Right ventricle myocardium superior (tissue), 1 donor: ENCODE measurements around the gene CDK17. TPM values are rescaled to one million over a fixed set of nuclear protein-coding genes. Genes with fewer than 3 reads are reported as not detected.
"Not testable (repeated sequence)": the region's sequence is repeated elsewhere in the genome, so short reads cannot be mapped to it uniquely, and the experiment has no call there.

Experiments
- ATAC-seq: fragments of 200-7000 bp; cut with Tn5 transposase; one replicate; pipeline ENCODE4 v1.9.1; 2020; ENCODE audit warnings: mild to moderate bottlenecking; ENCODE audit not compliant: poor library complexity
- DNase-seq: peaks from one replicate; pipeline ENCODE4 v3.0.0-alpha.2; 2020
- intact Hi-C: fragments of 100-400 bp; cut with DNase I; formaldehyde crosslinking; loops from one replicate; pipeline ENCODE4 v1.11.2; 2022
- total RNA-seq: library from RNA; stranded (reverse); fragmentation: NEBNext Ultra II Directional; extraction: Animal tissue kit (Norgen Biotek cat#: 25700); gene quantifications from one replicate; pipeline ENCODE4 v1.2.1, GENCODE V29; 2021
- donor health status: DM: no; HTN: yes; CAD: no; lungs with severe emphysema.

CDK17 gene
- total RNA-seq, 1 donor from 2014 or later: 15.6 TPM

DNA sequence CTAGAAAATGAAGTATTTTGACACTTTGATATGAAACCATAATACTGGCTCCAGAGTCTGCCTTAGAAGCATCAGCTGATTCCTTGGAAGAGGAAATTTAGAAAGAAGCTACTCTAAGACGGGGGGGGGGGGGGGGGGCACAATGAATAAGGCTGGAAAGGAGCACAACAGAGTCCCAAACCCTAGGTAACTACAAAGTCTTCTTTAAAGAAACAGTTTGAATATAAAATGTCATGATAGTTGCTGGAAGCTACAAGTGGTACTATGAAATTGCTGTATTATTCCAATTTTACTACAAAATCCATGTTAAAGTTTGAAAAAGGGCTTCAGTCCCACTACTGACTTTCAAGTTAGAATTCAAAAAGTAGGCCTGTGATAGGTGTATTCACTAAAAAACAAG, 31.6 kb downstream of the CDK17 start:
- no peak for ATAC-seq
- intact Hi-C loops: no loop called here
- no peak for DNase-seq

DNA sequence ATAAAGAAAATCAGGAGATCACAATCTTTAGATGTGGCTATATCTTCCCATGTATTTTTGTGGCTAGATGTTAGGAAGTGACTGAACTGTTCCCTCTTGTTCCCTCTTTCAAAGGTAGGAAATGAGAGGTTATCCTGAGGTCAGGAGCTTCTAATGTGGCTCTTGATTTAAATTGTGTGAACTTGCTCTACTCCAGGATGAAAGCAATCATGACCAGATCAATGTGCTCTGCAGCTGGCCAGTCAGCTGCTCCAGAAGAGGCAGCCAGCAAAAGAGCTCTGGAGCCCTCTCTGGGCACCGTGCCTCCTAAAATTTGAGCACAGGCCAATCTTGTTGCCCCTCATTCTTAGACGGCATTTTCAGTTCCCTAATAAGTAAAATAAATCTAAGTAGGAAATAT, 32.0 kb downstream of the CDK17 start:
- peak; percentile 51 for DNase-seq
- intact Hi-C loops: no loop called here
- ATAC-seq: peak; percentile 66

DNA sequence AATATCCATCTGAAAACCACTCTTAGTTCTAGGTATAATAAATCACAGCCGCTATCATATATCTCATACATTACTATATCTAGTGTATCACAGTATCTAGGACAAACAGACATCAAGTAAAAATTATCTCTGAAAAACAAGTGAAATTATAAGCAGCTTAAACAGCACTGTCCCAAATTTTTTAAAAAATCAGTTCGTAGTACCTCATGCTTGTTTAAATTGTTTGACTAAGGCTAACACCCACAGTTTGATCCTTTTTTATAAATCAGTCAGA, 33.9 kb downstream of the CDK17 start:
- intact Hi-C loops: no loop called here
- no peak for DNase-seq
- ATAC-seq: no peak

DNA sequence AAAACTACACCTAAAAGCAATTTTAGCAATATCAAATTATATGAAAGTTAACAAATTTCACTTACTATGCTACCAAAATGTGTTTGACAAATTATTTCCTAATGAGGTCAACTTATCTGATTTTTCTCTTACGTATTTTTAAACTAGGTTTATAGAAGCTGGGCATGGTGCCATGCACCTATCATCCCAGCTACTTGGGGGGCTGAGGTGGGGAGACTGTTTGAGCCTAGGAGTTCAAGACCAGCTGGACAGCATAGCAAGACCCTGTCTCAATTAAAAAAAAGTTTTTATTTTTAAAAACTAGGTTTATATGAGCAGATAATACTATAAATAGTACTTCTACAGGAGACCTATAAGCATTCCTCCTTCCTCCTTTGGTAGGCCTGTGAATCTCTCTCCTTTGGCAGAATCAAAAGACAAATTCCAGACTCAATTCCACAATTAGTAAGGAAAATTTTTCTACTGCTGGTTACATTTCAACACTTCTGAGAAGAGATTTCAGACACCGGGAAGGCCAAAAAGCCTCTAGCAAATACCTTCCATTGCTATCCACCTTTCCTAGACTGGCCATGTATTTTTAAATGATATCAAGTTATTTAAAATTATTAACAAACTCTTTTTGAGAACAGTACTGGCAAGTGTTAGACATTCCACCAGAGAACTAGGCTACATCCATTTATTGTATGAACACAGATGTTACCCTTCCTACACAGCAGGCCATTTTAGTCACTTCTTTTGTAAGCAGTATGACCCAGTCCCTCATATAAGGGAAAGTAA, 34.4 kb downstream of the CDK17 start:
- intact Hi-C loops: no loop called here
- ATAC-seq: no peak

DNA sequence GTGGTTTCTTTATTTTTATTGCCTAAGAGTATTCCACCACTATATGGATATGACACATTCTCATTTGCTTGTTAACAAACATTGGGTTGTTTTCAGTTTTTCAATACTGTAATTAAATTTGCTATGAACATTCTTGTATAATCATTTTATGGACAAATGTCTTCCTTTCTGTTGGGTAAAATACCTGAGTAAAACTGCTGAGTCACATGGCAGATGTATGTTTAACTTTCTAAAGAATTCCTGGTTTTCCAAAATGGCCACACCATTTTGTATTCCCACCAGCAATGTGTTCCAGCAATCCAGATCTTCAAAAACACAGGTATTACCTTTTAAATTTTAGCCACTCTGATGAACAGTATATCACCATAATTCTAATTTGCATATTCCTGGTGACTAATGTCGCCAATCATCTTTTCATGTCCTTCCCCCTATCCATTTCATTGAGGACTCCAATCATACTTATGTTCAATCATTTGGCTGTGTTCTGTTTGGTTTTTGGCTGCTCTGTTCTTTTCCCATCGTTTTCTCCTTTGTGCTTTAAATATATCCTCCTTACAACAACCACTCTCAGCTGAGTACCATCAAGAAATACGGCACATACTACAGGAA, 36.0 kb downstream of the CDK17 start:
- DNase-seq: no peak
- ATAC-seq: no peak
- intact Hi-C loops: no loop called here

More for the DNA sequence above, 34.4 kb downstream of the CDK17 start:
- no peak for DNase-seq

DNA sequence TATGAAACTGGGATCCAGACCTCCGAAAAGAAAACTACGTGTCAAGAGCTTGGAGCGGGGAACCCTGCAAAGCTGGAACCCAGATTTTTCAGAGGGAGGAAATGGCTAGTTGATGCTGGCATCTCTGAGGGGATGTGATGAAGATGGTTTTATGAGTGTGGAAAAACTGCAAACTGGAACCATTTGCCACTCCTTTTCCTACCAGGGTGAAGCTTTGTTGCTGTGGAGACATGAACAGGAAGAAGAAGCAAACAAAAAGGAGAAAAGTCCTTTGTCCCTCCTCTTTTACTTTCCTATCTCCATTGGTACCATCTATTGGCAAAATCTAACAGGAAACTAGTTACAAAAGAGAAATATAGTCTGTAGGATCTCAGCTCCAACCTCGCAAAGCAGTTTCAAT, 39.2 kb downstream of the CDK17 start:
- ATAC-seq (no peak), DNase-seq (no peak)
- intact Hi-C loops: no loop called here

DNA sequence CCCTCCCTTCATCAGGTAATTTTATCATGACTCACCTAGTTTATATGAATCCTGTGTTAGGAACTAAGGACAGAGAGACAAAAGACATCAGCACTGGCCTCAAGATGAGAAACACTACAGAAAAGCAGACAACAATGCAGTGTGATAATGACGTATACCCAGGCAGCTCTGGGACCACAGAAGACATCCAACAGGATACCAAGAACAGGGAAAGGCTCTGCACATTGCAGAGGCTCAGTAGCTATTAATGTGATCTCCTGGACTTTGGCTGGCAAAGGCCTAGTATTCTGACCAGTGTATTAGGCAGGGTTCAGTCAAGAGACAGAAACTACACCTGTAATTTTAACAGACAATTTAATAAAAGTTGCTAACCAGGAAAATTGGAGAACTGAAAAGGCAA, 39.7 kb downstream of the CDK17 start:
- DNase-seq (no peak), ATAC-seq (peak; percentile 45)
- intact Hi-C loops: no loop called here

DNA sequence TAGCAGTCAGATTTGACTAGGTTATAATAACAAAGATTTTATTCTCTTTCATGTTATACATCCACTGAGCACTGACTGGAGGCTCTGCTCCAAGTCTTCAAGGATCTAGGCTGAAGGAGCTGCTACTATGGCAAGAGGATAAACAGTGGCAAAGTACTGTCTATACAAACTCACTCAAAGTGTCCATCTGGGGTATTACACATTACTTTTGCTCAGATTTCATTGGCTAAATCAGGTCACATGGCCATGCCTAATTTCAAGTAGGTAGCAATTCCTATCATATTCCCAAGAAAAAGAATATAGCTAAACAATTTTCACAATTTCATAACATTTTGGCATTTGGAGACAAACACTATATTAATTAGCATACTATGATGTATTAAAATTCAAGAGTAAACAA, 40.9 kb downstream of the CDK17 start:
- ATAC-seq (no peak), DNase-seq (no peak)
- intact Hi-C loops: no loop called here

DNA sequence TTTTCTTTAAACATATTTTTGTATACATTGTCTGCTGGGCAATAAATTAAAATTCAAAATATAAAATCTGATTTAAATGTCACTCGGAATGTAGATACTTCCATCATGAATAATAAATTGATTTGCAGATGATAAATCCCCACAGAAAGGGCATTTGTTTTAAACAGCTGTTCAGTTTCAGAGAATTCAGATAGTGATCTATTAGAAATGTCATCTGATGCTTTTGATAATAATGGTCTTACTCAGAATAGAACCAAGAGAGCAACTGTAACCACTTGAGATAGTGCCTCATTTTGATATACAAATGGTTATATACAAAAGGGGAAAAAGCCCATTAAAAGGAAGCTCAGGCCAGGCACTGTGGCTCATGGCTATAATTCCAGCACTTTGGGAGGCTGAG, 43.4 kb downstream of the CDK17 start:
- ATAC-seq (no peak), DNase-seq (no peak)
- intact Hi-C loops: no loop called here

DNA sequence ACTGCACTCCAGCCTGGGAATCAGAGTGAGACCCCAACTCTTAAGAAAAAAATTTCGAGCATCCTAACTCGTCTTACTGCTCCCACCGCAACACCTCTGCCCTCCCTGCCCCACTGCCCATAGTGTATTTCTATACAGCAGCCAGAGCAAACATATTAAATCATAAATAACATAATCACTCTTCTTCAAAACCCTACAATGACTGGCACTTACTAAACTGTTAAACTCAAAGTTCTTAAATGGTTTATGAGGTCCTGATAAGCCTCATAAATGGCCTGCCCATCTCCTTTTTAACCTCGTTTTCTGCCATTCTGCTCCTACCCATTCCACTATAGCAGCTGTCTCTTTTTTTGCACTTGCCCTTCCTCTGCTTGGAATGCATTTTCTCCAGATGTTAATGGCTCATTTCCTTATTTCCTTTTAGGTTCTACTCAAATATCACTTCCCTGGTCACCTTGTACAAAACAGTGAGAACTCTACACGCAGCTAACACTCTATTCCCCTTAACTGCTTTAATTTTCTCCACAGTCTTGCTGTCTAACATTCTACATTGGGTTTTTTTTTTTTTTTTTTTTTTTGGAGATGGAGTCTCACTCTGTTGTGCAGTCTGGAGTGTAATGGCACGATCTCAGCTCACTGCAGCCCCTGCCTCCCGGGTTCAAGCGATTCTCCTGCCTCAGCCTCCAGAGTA, 45.2 kb downstream of the CDK17 start:
- ATAC-seq: no peak
- intact Hi-C loops: no loop called here
- no peak for DNase-seq

DNA sequence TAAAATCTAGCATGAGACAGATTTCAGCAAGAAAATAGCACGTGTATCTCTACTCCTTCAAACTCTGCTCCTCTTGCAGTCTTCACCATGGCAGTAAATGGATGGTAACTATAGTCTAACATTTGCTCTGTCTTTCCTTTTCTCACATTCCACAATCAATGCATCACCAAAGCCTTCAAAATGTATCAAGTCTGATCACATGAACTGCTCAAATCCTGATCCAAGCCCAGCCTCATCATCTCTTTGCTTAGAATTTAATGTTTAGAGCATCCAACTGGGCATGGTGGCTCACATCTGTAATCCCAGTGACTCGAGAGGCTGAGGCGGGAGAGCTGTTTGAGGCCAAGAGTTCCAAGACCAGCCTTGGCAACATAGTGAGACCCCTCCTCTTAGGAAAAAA, 45.9 kb downstream of the CDK17 start:
- intact Hi-C loops: no loop called here
- ATAC-seq: no peak
- DNase-seq: no peak

DNA sequence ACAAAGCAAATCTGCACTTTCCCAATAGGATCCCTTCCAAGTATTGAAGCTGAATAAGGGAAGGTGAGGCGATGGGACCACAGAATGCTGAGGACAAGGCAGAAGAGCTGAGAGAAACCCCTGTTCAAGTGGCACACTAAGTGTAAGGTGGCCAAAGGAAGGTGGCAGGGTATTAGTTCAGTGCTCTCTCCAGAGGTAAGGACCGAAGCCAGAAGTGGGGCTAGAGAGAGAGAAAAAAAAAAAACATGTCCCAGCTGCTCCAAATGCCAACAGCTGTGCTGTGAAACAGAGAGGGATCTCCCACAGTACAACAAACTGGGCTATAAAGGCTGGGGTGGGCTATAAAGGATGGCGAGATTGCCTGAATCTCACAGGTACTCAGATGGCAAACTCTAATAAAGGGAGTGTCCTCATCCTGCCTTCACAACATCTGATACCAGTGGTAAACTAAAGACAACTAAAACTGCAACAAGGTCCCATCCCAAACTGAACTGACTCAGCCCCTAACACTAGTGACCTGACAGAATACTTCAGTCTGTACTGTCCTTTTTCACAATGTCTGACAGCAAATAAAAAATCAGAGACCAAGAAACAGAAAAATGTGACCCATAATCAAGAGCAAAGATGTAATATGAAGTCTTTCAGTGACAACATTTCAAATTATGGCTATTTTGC, 47.9 kb downstream of the CDK17 start:
- ATAC-seq (peak; percentile 55), DNase-seq (no peak)
- intact Hi-C loops: no loop called here

DNA sequence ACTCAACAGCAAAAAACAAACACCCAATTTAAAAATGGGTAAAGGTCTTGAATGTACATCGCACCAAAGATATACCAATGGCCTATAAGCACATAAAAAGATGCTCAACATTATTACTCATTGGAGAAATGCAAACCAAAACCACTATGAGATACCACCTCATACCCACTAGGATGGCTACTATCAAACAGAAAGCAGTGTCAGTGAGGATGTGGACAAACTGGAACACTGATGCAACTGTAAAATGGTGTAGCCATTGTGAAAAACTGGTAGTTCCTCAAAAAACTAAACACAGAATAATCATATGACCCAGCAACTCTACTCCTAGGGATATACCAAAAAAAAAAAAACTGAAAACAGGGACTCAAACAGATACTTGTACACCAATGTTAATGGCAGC, 49.3 kb downstream of the CDK17 start:
- ATAC-seq (no peak), DNase-seq (no peak)
- intact Hi-C loops: no loop called here

DNA sequence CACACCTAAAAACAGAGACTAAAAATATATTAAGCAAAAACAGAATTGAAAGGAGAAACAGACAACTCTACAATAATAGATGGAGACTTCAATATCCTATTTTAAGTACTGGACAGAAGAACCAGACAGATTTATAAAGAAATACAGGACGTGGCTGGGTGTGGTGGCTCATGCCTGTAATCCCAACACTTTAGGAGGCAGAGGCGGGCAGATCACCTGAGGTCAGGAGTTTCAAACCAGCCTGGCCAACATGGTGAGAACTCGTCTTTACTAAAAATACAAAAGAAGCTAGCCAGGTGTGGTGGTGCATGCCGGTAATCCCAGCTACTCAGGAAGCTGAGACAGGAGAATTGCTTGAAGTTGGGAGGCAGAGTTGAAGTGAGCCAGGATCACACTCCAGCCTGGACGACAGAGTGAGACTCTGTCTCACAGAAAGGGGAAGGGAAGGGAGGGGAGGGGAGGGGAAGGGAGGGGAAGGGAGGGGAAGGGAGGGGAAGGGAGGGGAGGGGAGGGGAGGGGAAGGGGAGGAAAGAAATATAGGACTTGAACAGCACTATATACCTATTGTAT, 53.0 kb downstream of the CDK17 start:
- intact Hi-C loops: no loop called here
- DNase-seq: peak; percentile 34
- peak; percentile 51 for ATAC-seq

DNA sequence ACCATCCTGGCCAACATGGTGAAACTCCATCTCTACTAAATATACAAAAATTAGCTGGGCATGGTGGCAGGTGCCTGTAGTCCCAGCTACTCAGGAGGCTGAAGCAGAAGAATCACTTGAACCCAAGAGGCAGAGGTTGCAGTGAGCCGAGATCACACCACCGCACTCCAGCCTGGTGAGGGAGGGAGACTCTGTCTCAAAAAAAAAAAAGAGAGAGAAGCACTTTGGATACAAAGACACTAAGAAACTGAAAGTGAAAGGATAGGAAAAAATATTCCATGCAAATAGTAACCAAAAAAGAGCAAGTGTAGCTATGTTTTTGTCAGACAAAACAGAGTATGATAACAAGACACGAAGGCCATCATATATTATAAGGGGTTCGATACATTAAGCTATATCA, 53.5 kb downstream of the CDK17 start:
- ATAC-seq (peak; percentile 16), DNase-seq (peak; percentile 29)
- intact Hi-C loops: not testable (repeated sequence)

DNA sequence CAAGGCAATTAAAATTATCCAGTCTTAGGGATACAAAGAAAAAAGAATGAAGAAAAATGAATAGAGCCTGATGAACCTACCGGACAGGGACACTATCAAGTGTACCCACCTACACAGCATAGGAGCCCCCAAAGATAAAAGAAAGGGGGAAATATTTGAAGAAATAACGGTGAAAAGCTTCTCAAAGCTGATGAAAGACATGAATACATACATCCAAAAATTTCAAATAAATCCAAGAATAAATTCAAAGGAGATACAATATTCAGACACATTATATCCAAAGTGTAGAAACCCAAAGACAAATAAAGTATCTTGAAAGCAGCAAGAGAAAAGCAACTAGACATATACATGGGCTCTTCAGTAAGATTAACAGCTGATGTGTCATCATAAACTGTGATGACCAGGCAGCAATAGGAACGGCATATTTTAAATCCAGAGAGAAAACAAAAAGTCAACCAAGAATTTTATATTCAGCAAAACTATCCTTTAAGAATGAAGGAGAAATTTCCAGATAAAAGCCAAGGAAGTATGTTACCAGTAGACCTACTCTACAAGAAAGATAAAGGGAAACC, 56.0 kb downstream of the CDK17 start:
- intact Hi-C loops: no loop called here
- no peak for ATAC-seq
- DNase-seq: no peak

DNA sequence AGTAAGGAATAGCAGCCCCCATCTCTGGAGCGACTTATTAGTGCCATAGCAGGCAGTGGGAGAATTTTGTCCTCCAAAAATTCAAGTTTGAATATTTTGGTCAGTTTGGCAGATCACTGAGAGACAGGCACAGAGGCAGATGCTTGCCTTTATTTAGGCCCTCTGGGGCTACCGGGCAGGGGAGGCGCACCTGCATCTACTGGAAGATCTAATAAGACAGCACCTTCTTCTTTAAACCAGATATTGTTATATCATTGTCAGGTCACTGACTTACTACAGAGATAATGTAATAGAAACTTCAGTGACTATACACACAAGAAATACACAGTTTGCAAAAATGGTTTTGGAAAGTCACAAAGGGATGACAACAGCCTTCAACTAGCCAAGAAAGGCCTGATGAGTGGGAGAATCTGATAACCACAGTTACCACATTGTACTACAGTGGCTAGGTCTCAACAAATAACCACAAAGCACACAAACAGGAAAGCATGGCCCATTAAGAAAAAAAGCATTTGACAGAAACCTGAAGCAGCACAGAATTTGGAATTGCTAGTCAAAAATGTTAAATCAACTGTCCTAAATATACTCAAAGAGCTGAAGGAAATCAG, 56.8 kb downstream of the CDK17 start:
- intact Hi-C loops: no loop called here

DNA sequence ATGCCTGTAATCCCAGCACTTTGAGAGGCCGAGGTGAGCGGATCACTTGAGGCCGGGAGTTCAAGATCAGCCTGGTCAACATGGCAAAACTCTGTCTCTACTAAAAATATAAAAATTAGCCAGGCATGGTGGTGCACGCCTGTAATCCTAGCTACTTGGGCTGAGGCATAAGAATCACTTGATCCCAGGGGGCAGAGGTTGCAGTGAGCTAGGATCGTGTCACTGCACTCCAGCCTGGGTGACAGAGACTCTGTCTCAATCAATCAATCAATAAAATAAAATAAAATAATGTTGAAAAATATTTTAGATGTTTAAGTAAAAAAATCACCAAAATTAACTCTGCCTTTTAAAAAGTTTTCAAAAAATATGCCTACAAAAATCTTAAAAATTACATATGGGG, 60.6 kb downstream of the CDK17 start:
- peak; percentile 15 for ATAC-seq
- DNase-seq, intact Hi-C loops: not testable (repeated sequence)

More for the DNA sequence above, 56.8 kb downstream of the CDK17 start:
- ATAC-seq (no peak), DNase-seq (peak; percentile 26)
